ENCODE measurements around the gene SCAPER. TPM values are rescaled to one million over a fixed set of nuclear protein-coding genes. Genes with fewer than 3 reads are reported as not detected.
"Not testable (repeated sequence)": the region's sequence is repeated elsewhere in the genome, so short reads cannot be mapped to it uniquely, and the experiment has no call there.

SCAPER gene
- total and polyA plus RNA-seq, 4 donors: 3.3 to 18.0 (median 9.9) TPM

DNA sequence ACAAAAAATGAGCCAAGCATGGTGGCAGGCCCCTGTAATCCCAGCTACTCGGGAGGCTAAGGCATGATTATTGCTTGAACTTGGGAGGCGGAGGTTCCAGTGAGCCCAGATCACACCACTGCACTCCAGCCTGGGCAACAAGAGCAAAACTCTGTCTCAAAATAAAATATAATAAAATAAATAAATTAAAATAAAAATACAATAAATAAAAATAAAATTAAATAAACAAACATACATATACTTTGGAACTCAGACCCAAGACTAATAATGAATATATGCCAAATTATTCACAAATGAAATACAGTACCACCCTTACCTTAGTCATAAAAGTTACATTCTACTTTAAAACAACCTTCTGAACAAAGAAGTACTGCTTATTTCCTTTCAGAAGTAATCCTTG is 81.8 kb downstream of the SCAPER start (continued):
- TF ChIP-seq, protein P1, sequence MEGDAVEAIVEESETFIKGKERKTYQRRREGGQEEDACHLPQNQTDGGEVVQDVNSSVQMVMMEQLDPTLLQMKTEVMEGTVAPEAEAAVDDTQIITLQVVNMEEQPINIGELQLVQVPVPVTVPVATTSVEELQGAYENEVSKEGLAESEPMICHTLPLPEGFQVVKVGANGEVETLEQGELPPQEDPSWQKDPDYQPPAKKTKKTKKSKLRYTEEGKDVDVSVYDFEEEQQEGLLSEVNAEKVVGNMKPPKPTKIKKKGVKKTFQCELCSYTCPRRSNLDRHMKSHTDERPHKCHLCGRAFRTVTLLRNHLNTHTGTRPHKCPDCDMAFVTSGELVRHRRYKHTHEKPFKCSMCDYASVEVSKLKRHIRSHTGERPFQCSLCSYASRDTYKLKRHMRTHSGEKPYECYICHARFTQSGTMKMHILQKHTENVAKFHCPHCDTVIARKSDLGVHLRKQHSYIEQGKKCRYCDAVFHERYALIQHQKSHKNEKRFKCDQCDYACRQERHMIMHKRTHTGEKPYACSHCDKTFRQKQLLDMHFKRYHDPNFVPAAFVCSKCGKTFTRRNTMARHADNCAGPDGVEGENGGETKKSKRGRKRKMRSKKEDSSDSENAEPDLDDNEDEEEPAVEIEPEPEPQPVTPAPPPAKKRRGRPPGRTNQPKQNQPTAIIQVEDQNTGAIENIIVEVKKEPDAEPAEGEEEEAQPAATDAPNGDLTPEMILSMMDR (IDR thresholded peaks at IDR 0.05; ENCODE audit: low read depth, low read length, missing input control): no peak
- TF ChIP-seq, protein P2, sequence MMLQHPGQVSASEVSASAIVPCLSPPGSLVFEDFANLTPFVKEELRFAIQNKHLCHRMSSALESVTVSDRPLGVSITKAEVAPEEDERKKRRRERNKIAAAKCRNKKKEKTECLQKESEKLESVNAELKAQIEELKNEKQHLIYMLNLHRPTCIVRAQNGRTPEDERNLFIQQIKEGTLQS (IDR thresholded peaks at IDR 0.05): no peak

DNA sequence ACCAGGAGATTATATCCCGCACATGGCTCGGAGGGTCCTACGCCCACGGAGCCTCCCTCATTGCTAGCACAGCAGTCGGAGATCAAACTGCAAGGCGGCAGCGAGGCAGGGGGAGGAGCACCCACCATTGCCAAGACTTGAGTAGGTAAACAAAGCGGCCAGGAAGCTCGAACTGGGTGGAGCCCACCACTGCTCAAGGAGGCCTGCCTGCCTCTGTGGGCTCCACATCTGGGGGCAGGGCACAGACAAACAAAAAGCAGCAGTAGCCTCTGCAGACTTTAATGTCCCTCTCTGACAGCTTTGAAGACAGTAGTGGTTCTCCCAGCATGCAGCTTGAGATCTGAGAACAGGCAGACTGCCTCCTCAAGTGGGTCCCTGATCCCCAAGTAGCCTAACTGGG is 86.2 kb downstream of the SCAPER start:
- H3K4me1 ChIP-seq (ENCODE audit: control insufficient read depth in 4 of 4, insufficient read depth in 4 of 4, low read length in 3 of 4); H3K9me3 ChIP-seq (ENCODE audit: control insufficient read depth in 4 of 4, low read length in 3 of 4); H3K27me3 ChIP-seq (ENCODE audit: control insufficient read depth in 4 of 4, insufficient read depth in 4 of 4, low read length in 3 of 4); H3K36me3 ChIP-seq (ENCODE audit: control insufficient read depth in 4 of 4, insufficient read depth in 3 of 4, low read depth in 1 of 4, low read length in 3 of 4); DNase-seq (ENCODE audit: low spot score); H3K4me3 ChIP-seq (ENCODE audit: low read depth in 1 of 3, low read length in 3 of 3); H3K9ac ChIP-seq (ENCODE audit: low read depth in 1 of 2, low read length in 2 of 2); H3K27ac ChIP-seq (ENCODE audit: low read depth in 1 of 2, low read length in 2 of 2): not testable (repeated sequence)
- WGBS: 96% methylated on average over 9 of the region's 9 CpGs

DNA sequence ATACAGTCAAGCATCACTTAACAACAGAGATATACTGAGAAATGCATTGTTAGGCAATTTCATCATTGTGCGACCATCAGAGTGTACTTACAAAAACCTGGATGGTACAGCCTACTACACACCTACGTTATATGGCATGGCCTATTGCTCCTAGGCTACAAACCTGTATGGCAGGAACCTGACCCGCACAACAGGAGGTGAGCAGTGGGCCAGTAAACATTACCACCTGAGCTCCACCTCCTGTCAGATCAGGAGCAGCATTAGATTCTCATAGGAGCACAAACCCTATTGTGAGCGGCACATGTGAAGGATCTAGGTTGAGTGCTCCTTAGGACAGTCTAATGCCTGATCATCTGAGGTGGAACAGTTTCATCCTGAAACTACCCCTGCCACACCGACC is 89.7 kb downstream of the SCAPER start:
- Histone ChIP-seq H3K27ac (ENCODE audit: low read depth in 1 of 2, low read length in 2 of 2) (no peak overlapping the region), H3K9me3 (ENCODE audit: control insufficient read depth in 4 of 4, low read length in 3 of 4) (no peaks in the 10 kb centered on the region), H3K27me3 (ENCODE audit: control insufficient read depth in 4 of 4, insufficient read depth in 4 of 4, low read length in 3 of 4) (no peaks in the 10 kb centered on the region), H3K36me3 (ENCODE audit: control insufficient read depth in 4 of 4, insufficient read depth in 3 of 4, low read depth in 1 of 4, low read length in 3 of 4) (peaks cover 0 to 2% (median under 1%) of the 10 kb centered on the region in 4 donors), H3K4me3 (ENCODE audit: low read depth in 1 of 3, low read length in 3 of 3) (no peak overlapping the region), H3K9ac (ENCODE audit: low read depth in 1 of 2, low read length in 2 of 2) (no peak overlapping the region), H3K4me1 (ENCODE audit: control insufficient read depth in 4 of 4, insufficient read depth in 4 of 4, low read length in 3 of 4) (no peaks in the 10 kb centered on the region)
- TF ChIP-seq YY1 (IDR thresholded peaks at IDR 0.05) (no peak), EGR1 (IDR thresholded peaks at IDR 0.05; ENCODE audit: low read depth in 2 of 2) (no peak), RAD21 (IDR thresholded peaks at IDR 0.05) (no peak), HNF4G (IDR thresholded peaks at IDR 0.05) (no peak), NR2F2 (IDR thresholded peaks at IDR 0.05) (no peak), SP1 (IDR thresholded peaks at IDR 0.05) (no peak), RXRA (IDR thresholded peaks at IDR 0.05) (no peak), FOXA1 (IDR thresholded peaks at IDR 0.05) (no peak), HNF4A (conservative IDR thresholded peaks at IDR 0.05) (no peak)
- TF ChIP-seq, protein P3, sequence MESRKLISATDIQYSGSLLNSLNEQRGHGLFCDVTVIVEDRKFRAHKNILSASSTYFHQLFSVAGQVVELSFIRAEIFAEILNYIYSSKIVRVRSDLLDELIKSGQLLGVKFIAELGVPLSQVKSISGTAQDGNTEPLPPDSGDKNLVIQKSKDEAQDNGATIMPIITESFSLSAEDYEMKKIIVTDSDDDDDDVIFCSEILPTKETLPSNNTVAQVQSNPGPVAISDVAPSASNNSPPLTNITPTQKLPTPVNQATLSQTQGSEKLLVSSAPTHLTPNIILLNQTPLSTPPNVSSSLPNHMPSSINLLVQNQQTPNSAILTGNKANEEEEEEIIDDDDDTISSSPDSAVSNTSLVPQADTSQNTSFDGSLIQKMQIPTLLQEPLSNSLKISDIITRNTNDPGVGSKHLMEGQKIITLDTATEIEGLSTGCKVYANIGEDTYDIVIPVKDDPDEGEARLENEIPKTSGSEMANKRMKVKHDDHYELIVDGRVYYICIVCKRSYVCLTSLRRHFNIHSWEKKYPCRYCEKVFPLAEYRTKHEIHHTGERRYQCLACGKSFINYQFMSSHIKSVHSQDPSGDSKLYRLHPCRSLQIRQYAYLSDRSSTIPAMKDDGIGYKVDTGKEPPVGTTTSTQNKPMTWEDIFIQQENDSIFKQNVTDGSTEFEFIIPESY (IDR thresholded peaks at IDR 0.05): no peak
- TF ChIP-seq, protein P4, sequence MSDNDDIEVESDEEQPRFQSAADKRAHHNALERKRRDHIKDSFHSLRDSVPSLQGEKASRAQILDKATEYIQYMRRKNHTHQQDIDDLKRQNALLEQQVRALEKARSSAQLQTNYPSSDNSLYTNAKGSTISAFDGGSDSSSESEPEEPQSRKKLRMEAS (IDR thresholded peaks at IDR 0.05): no peak
- no peak for DNase-seq (ENCODE audit: low spot score)
- 97% methylated on average over 5 of the region's 5 CpGs for WGBS

DNA sequence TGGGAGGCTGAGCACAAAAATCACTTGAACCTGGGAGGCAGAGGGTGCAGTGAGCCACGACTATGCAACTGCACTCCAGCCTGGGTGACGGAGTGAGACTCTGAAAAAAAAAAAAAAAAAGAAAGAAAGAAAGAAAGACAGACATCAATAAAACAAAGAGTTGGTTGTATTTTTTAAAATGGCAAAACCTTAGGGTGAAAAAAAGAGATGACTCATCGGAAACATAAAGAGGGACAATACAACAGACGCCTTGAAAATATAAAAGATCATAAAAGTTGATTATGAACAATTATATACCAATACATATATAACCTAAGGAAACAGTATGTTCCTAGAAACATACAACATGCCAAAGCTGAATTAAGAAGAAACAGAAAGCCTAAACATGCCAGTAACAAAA is 92.8 kb downstream of the SCAPER start:
- no peaks in the 10 kb centered on the region for H3K4me1 ChIP-seq (ENCODE audit: control insufficient read depth in 4 of 4, insufficient read depth in 4 of 4, low read length in 3 of 4)
- no peak overlapping the region for H3K9ac ChIP-seq (ENCODE audit: low read depth in 1 of 2, low read length in 2 of 2)
- no peak for DNase-seq (ENCODE audit: low spot score)
- no peaks in the 10 kb centered on the region for H3K9me3 ChIP-seq (ENCODE audit: control insufficient read depth in 4 of 4, low read length in 3 of 4)
- H3K36me3 ChIP-seq (ENCODE audit: control insufficient read depth in 4 of 4, insufficient read depth in 3 of 4, low read depth in 1 of 4, low read length in 3 of 4): peaks cover 0 to 2% (median 0%) of the 10 kb centered on the region in 4 donors
- no peak overlapping the region for H3K27ac ChIP-seq (ENCODE audit: low read depth in 1 of 2, low read length in 2 of 2)
- H3K27me3 ChIP-seq (ENCODE audit: control insufficient read depth in 4 of 4, insufficient read depth in 4 of 4, low read length in 3 of 4): no peaks in the 10 kb centered on the region
- H3K4me3 ChIP-seq (ENCODE audit: low read depth in 1 of 3, low read length in 3 of 3): no peak overlapping the region
- WGBS: 91% methylated on average over 4 of the region's 4 CpGs
- TF ChIP-seq SP1 (IDR thresholded peaks at IDR 0.05) (no peak), GABPA (IDR thresholded peaks at IDR 0.05 in 1 of 2, conservative IDR thresholded peaks at IDR 0.05 in 1 of 2) (no peak), HNF4A (conservative IDR thresholded peaks at IDR 0.05) (no peak), FOXA2 (IDR thresholded peaks at IDR 0.05) (no peak), RXRA (IDR thresholded peaks at IDR 0.05) (no peak), YY1 (IDR thresholded peaks at IDR 0.05) (no peak), FOXA1 (IDR thresholded peaks at IDR 0.05) (no peak), TAF1 (conservative IDR thresholded peaks at IDR 0.05) (no peak), EGR1 (IDR thresholded peaks at IDR 0.05; ENCODE audit: low read depth in 2 of 2) (no peak), RAD21 (IDR thresholded peaks at IDR 0.05) (no peak)
- TF ChIP-seq, protein P3 (IDR thresholded peaks at IDR 0.05): no peak
- TF ChIP-seq, protein P4 (IDR thresholded peaks at IDR 0.05): no peak
- TF ChIP-seq, protein P1 (IDR thresholded peaks at IDR 0.05; ENCODE audit: low read depth, low read length, missing input control): no peak
